IPS-20b (cell line): Measurements from ENCODE around the gene PTPRM.

Experiments used
- H3K27ac ChIP-seq: one replicate; pipeline ENCODE4 v1.5.1; 2013; ENCODE audit warnings: low read length
- H3K27me3 ChIP-seq: 2 replicates; pipeline ENCODE4 v1.6.1; 2013; ENCODE audit warnings: mild to moderate bottlenecking, low read length, inconsistent platforms; ENCODE audit not compliant: insufficient read depth
- H3K36me3 ChIP-seq: 2 replicates; pipeline ENCODE4 v1.6.1; 2013; ENCODE audit warnings: low read depth, mild to moderate bottlenecking, inconsistent platforms, low read length, moderate library complexity; ENCODE audit not compliant: insufficient read depth
- H3K4me1 ChIP-seq: 2 replicates; pipeline ENCODE4 v1.6.1; 2013; ENCODE audit warnings: mild to moderate bottlenecking, control low read depth, inconsistent platforms, low read length, moderate library complexity; ENCODE audit not compliant: insufficient read depth
- H3K4me3 ChIP-seq: 2 replicates; pipeline ENCODE4 v1.5.1; 2013; ENCODE audit warnings: mild to moderate bottlenecking, low read length, inconsistent platforms
- H3K9ac ChIP-seq: 2 replicates; pipeline ENCODE4 v1.6.1; 2013; ENCODE audit warnings: low read depth, mild to moderate bottlenecking, inconsistent platforms, low read length, moderate library complexity
- H3K9me3 ChIP-seq: 2 replicates; pipeline ENCODE4 v1.6.1; 2013; ENCODE audit warnings: mild to moderate bottlenecking, low read depth, low read length, inconsistent platforms; ENCODE audit not compliant: insufficient read depth

PTPRM gene

DNA sequence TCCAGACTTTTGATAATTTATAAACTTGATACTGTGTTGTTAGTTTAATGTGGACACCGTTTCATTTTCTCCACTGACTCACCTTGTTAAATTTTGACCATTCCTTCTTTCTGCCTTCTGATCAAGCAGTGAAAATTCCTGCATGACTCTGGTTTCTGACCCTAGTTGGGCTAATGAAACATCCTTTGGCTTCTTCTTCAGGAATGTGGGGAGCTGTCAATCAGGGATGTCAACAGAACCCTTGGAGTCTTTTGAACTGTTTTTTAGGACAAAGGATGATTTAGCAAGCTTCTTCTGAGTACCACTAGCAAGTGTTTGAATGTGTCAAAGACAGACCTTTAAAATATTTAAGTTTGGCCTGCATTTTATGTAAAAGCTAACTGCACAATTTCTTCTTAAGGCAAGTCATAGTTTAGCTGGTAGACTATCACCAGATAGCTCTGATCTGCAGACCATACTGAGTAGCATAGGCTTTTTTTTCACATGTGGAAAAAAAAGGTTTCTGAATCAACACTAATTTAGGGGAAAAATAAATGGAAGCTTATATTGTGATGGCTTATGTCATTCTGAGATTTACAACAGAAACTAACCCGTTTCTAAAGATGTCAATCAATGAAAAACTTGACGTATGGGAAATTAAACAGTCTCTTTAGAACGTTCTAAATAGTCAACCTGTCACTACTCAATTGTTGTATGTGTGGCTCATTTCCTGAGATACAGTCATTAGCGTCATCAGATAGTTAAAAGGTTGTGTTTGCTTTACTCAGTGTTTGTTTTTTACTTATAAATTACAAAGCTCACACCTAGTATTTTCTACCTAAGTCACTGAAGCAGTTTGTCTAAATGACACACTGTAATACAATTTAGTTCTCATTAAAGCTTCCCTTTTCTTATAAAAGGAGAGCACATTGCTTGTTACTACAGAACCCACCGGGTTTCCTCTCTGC, 311.4 kb downstream of the PTPRM start:
- Histone ChIP-seq H3K4me3 (no peak overlapping the region), H3K27me3 (no peaks in the 10 kb centered on the region), H3K9ac (no peak overlapping the region), H3K36me3 (no peaks in the 10 kb centered on the region), H3K4me1 (no peaks in the 10 kb centered on the region), H3K9me3 (no peaks in the 10 kb centered on the region), H3K27ac (no peak overlapping the region)

GRCh38 chr18:7879717-7880116, 312.6 kb downstream of the PTPRM start:
- H3K9ac ChIP-seq = no peak overlapping the region
- H3K27ac ChIP-seq = no peak overlapping the region
- H3K9me3 ChIP-seq = no peaks in the 10 kb centered on the region
- no peaks in the 10 kb centered on the region for H3K4me1 ChIP-seq
- no peak overlapping the region for H3K4me3 ChIP-seq
- H3K27me3 ChIP-seq = no peaks in the 10 kb centered on the region
- no peaks in the 10 kb centered on the region for H3K36me3 ChIP-seq

- no peak overlapping the region for H3K4me3 ChIP-seq
- H3K36me3 ChIP-seq = no peaks in the 10 kb centered on the region
Measured at GRCh38 chr18:7885865-7886264, 318.7 kb downstream of the PTPRM start.

DNA sequence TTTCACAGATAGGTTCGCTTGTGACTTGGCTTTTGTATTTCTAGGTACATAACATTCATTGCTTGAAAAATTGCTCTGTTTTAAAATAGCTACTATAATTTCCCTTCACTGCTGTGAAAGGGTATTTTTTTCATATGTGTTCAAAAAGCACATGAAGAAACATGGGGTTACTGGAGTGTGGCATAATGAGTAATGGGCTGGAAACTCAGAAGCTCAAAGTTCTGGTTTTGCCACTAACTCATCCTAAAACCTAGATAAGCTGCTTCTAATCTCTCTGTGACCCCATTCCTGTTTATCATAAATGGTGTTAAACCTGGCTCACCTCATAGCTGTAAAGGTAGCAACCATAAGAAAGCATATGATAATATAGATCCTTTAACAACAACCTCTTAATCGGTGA, 319.3 kb downstream of the PTPRM start:
- no peaks in the 10 kb centered on the region for H3K9me3 ChIP-seq
- no peaks in the 10 kb centered on the region for H3K27me3 ChIP-seq
- H3K4me3 ChIP-seq = no peak overlapping the region
- no peak overlapping the region for H3K27ac ChIP-seq
- H3K36me3 ChIP-seq = no peaks in the 10 kb centered on the region
- no peak overlapping the region for H3K9ac ChIP-seq
- no peaks in the 10 kb centered on the region for H3K4me1 ChIP-seq

More at GRCh38 chr18:7885865-7886264, 318.7 kb downstream of the PTPRM start:
- no peaks in the 10 kb centered on the region for H3K4me1 ChIP-seq
- H3K9me3 ChIP-seq = no peaks in the 10 kb centered on the region
- H3K27me3 ChIP-seq = no peaks in the 10 kb centered on the region
- no peak overlapping the region for H3K9ac ChIP-seq
- H3K27ac ChIP-seq = no peak overlapping the region

- no peaks in the 10 kb centered on the region for H3K4me1 ChIP-seq
- no peaks in the 10 kb centered on the region for H3K27me3 ChIP-seq
- no peaks in the 10 kb centered on the region for H3K36me3 ChIP-seq
- H3K4me3 ChIP-seq = no peak overlapping the region
- H3K9ac ChIP-seq = no peak overlapping the region
- no peaks in the 10 kb centered on the region for H3K9me3 ChIP-seq
- no peak overlapping the region for H3K27ac ChIP-seq
Measured at GRCh38 chr18:7889515-7889914, 322.4 kb downstream of the PTPRM start.

DNA sequence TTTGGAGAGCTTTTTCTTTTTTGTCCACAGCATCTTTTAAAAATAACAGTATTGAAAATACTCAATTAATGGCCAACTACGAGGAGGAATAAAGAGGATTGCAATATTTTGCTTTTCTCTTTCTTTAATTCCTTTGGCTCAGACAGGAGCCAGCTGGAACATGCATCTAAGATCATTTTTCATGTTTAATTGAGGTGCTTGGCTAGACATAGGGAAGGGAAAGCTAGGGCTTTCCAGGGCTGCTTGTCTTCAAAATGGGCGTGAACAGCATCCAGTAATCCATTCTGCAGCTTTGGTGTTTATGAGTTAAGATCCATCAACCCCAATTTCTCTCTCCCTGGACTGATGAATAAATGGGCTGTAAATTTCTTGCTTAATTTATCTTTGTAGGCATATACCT, 323.0 kb downstream of the PTPRM start:
- H3K9me3 ChIP-seq = no peaks in the 10 kb centered on the region
- H3K27me3 ChIP-seq = no peaks in the 10 kb centered on the region
- no peak overlapping the region for H3K27ac ChIP-seq
- no peak overlapping the region for H3K9ac ChIP-seq
- no peak overlapping the region for H3K4me3 ChIP-seq
- no peaks in the 10 kb centered on the region for H3K36me3 ChIP-seq
- H3K4me1 ChIP-seq = no peaks in the 10 kb centered on the region

DNA sequence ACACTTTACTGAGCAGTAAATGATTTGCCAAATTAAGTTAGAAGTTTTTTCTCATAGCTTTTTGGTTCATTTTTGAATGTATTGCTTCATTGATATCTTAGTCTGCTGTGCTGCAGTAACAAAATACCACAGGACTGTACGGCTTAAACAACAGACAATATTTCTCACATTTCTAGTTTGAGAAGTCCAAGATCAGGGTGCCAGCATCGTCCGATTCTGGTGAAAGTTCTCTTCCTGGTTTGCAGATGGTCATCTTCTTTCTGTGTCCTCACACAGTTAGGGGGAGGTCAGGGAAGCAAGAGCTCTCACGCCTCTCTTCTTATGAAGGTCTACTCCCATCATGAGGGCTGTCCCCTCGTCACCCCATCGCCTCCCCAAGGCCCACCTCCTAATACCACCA, 325.4 kb downstream of the PTPRM start:
- no peak overlapping the region for H3K27ac ChIP-seq
- H3K27me3 ChIP-seq = no peaks in the 10 kb centered on the region
- no peaks in the 10 kb centered on the region for H3K36me3 ChIP-seq
- H3K9ac ChIP-seq = no peak overlapping the region
- H3K9me3 ChIP-seq = no peaks in the 10 kb centered on the region
- no peak overlapping the region for H3K4me3 ChIP-seq
- 0 out of 2 replicates have a peak, but pooled peaks cover 3% of the 10 kb centered on the region for H3K4me1 ChIP-seq

GRCh38 chr18:7894592-7894991, 327.5 kb downstream of the PTPRM start:
- Histone ChIP-seq H3K9ac (no peak overlapping the region), H3K4me1 (0 out of 2 replicates have a peak, but pooled peaks cover 9% of the 10 kb centered on the region), H3K9me3 (no peaks in the 10 kb centered on the region), H3K27ac (no peak overlapping the region), H3K27me3 (no peaks in the 10 kb centered on the region), H3K36me3 (no peaks in the 10 kb centered on the region), H3K4me3 (no peak overlapping the region)

GRCh38 chr18:7895346-7895745, 328.2 kb downstream of the PTPRM start:
- H3K27ac ChIP-seq = no peak overlapping the region
- H3K4me1 ChIP-seq = 0 out of 2 replicates have a peak, but pooled peaks cover 9% of the 10 kb centered on the region
- no peaks in the 10 kb centered on the region for H3K36me3 ChIP-seq
- H3K9ac ChIP-seq = no peak overlapping the region
- no peak overlapping the region for H3K4me3 ChIP-seq
- no peaks in the 10 kb centered on the region for H3K9me3 ChIP-seq
- H3K27me3 ChIP-seq = no peaks in the 10 kb centered on the region

- H3K36me3 ChIP-seq = no peaks in the 10 kb centered on the region
- H3K9me3 ChIP-seq = no peaks in the 10 kb centered on the region
- H3K4me1 ChIP-seq = 0 out of 2 replicates have a peak, but pooled peaks cover 9% of the 10 kb centered on the region
- no peak overlapping the region for H3K4me3 ChIP-seq
- H3K9ac ChIP-seq = no peak overlapping the region
- H3K27me3 ChIP-seq = no peaks in the 10 kb centered on the region
- H3K27ac ChIP-seq = no peak overlapping the region
Measured at GRCh38 chr18:7896161-7896560, 329.0 kb downstream of the PTPRM start.

- Histone ChIP-seq H3K4me1 (0 out of 2 replicates have a peak, but pooled peaks cover 9% of the 10 kb centered on the region), H3K27ac (no peak overlapping the region), H3K9ac (no peak overlapping the region), H3K9me3 (no peaks in the 10 kb centered on the region), H3K36me3 (no peaks in the 10 kb centered on the region), H3K4me3 (no peak overlapping the region; the same call in 1 of the 2 replicates), H3K27me3 (no peaks in the 10 kb centered on the region)
Measured at GRCh38 chr18:7896805-7897518, 329.8 kb downstream of the PTPRM start.
